Stimulated activated CD8-positive, alpha-beta memory T cell treated with anti-CD3 and anti-CD28 coated beads, Interleukin-4, amount 100 ng/mL, for 1 hour (primary cell): ENCODE data around the gene HEXIM1.

Experiments used
- DNase-seq, 2 donors: peaks; one replicate each; pipeline ENCODE4 v3.0.0-alpha.2; 2020; ENCODE audit warnings: low read depth in 2 of 2, low spot score in 1 of 2

Gene HEXIM1

GRCh38 chr17:45148183-45149036 lies at the start of gene HEXIM1:
HEXIM1 (plus strand) TSS chr17:45148475; CDS start chr17:45149191, 716 bp downstream.
- DNase-seq: peak; percentile 96 to 99

GRCh38 chr17:45098869-45099616 lies 49.2 kb upstream of the HEXIM1 start:
- DNase-seq: peak; percentile 41 to 53

- no peak for DNase-seq
Observed at GRCh38 chr17:45101546-45101882, 46.8 kb upstream of the HEXIM1 start.

GRCh38 chr17:45101883-45102811 lies 46.1 kb upstream of the HEXIM1 start:
- no peak for DNase-seq

- no peak for DNase-seq
Observed at GRCh38 chr17:45102856-45103255, 45.4 kb upstream of the HEXIM1 start.

GRCh38 chr17:45103269-45103795 lies 44.9 kb upstream of the HEXIM1 start:
- DNase-seq: no peak

GRCh38 chr17:45104029-45104428 lies 44.2 kb upstream of the HEXIM1 start:
- no peak for DNase-seq

GRCh38 chr17:45104497-45104896 lies 43.8 kb upstream of the HEXIM1 start:
- no peak for DNase-seq

- DNase-seq: no peak
Observed at GRCh38 chr17:45104907-45105624, 43.2 kb upstream of the HEXIM1 start.

GRCh38 chr17:45106096-45106495 lies 42.2 kb upstream of the HEXIM1 start:
- DNase-seq: no peak

- DNase-seq: no peak
Observed at GRCh38 chr17:45106582-45106981, 41.7 kb upstream of the HEXIM1 start.

- DNase-seq: no peak
Observed at GRCh38 chr17:45107293-45108010, 40.8 kb upstream of the HEXIM1 start.

- no peak for DNase-seq
Observed at GRCh38 chr17:45108051-45108450, 40.2 kb upstream of the HEXIM1 start.

- DNase-seq: no peak
Observed at GRCh38 chr17:45108595-45109521, 39.4 kb upstream of the HEXIM1 start.

GRCh38 chr17:45110676-45111611 lies 37.3 kb upstream of the HEXIM1 start:
- DNase-seq: no peak

- no peak for DNase-seq
Observed at GRCh38 chr17:45111850-45112249, 36.4 kb upstream of the HEXIM1 start.

- no peak for DNase-seq
Observed at GRCh38 chr17:45112559-45113423, 35.5 kb upstream of the HEXIM1 start.
